Panc1 (cell line): ENCODE data around the gene VASN.

ENCODE experiments used
- CTCF ChIP-seq: fragments of 450-650 bp; IDR thresholded peaks from 2 replicates; pipeline ENCODE4 v1.5.1; 2017; ENCODE audit warnings: mild to moderate bottlenecking
- POLR2AphosphoS5 ChIP-seq: IDR thresholded peaks from 2 replicates; pipeline ENCODE4 v1.6.1; 2012; ENCODE audit warnings: mild to moderate bottlenecking, low read depth, low read length, moderate library complexity
- REST ChIP-seq, 2 experiments: IDR thresholded peaks; 2 replicates each; pipeline ENCODE4 v1.6.1; 2011 to 2012; ENCODE audit warnings: low read depth in 2 of 2, control low read depth in 1 of 2, low read length in 1 of 2, mild to moderate bottlenecking in 1 of 2, moderate library complexity in 1 of 2; ENCODE audit not compliant: insufficient read depth in 1 of 2
- SIN3A ChIP-seq: IDR thresholded peaks from 2 replicates; pipeline ENCODE4 v1.6.1; 2012; ENCODE audit warnings: low read depth, mild to moderate bottlenecking, low read length, moderate library complexity, borderline replicate concordance; ENCODE audit not compliant: insufficient read depth
- TCF7L2 ChIP-seq: IDR thresholded peaks from 2 replicates; pipeline ENCODE4 v1.6.1; 2011; ENCODE audit warnings: mild to moderate bottlenecking, low read depth, low read length, inconsistent platforms

- TF ChIP-seq CTCF (no peak), POLR2AphosphoS5 (no peak), TCF7L2 (no peak), REST (IDR thresholded peaks at IDR 0.05; ENCODE audit: insufficient read depth in 1 of 2, low read depth in 2 of 2, low read length in 1 of 2) (no peak), SIN3A (no peak)
Observed at GRCh38 chr16:4351880-4352279, 19.8 kb upstream of the VASN start.
